ENCODE data around the gene KRTAP10-12.

- TF ChIP-seq HOXA3 (CRISPR knock-in tag; IDR thresholded peaks at IDR 0.05), result no peak
- TF ChIP-seq TAF1 (CRISPR knock-in tag; IDR thresholded peaks at IDR 0.05), result no peak
- TF ChIP-seq ZKSCAN1 (IDR thresholded peaks at IDR 0.05; ENCODE audit: low read length), result no peak
- TF ChIP-seq ETS1 (CRISPR knock-in tag; IDR thresholded peaks at IDR 0.05), result no peak
These were observed 43.1 kb upstream of the KRTAP10-12 start for GRCh38 chr21:44653656-44654575.
